SW480 (cell line): ENCODE data around the gene GATAD2A.

Experiments used
- DNase-seq: peaks from one replicate; pipeline ENCODE4 v3.0.0-alpha.2; 2016; ENCODE audit warnings: low spot score

The GATAD2A gene

GRCh38 chr19:19513682-19514081, 108.2 kb downstream of the GATAD2A start:
- DNase-seq: no peak

- DNase-seq: no peak
These were observed 108.8 kb downstream of the GATAD2A start for GRCh38 chr19:19514215-19514657.

- no peak for DNase-seq
These were observed 109.6 kb downstream of the GATAD2A start, which contains the start of gene TSSK6 for GRCh38 chr19:19514881-19515641. TSS of gene TSSK6 (minus strand) at chr19:19515548. CDS start at chr19:19515427, 121 bp downstream.

GRCh38 chr19:19515642-19516519, 110.4 kb downstream of the GATAD2A start, which contains the start of gene NDUFA13:
TSS of gene NDUFA13 (plus strand) at chr19:19516225. CDS start at chr19:19516239, 14 bp downstream.
- peak; percentile 86 for DNase-seq

GRCh38 chr19:19517235-19517619, 111.8 kb downstream of the GATAD2A start:
- DNase-seq: no peak

GRCh38 chr19:19520989-19521388, 115.5 kb downstream of the GATAD2A start:
- no peak for DNase-seq

- DNase-seq: no peak
These were observed 117.7 kb downstream of the GATAD2A start for GRCh38 chr19:19523177-19523576.

- no peak for DNase-seq
These were observed 118.6 kb downstream of the GATAD2A start for GRCh38 chr19:19524053-19524452.

GRCh38 chr19:19525611-19526380, 120.3 kb downstream of the GATAD2A start:
- DNase-seq: no peak

GRCh38 chr19:19526581-19527370, 121.3 kb downstream of the GATAD2A start:
- no peak for DNase-seq

GRCh38 chr19:19527371-19527656, 121.8 kb downstream of the GATAD2A start:
- no peak for DNase-seq

- DNase-seq: no peak
These were observed 122.5 kb downstream of the GATAD2A start for GRCh38 chr19:19527674-19528625.

GRCh38 chr19:19528721-19529490, 123.4 kb downstream of the GATAD2A start, which contains the start of gene YJEFN3:
TSS of gene YJEFN3 (plus strand) at chr19:19528911. CDS start at chr19:19528933, 22 bp downstream.
- DNase-seq: no peak

- DNase-seq: no peak
These were observed 124.4 kb downstream of the GATAD2A start for GRCh38 chr19:19529783-19530422.

GRCh38 chr19:19530423-19530804, 124.9 kb downstream of the GATAD2A start:
- DNase-seq: no peak

- DNase-seq: no peak
These were observed 125.4 kb downstream of the GATAD2A start for GRCh38 chr19:19530889-19531288.

- peak; percentile 44 for DNase-seq
These were observed 126.7 kb downstream of the GATAD2A start for GRCh38 chr19:19531951-19532805.
